ENCODE results near the gene FAM227B. TPM values are rescaled to one million over a fixed set of nuclear protein-coding genes. Genes with fewer than 3 reads are reported as not detected.

FAM227B gene
- total and polyA plus RNA-seq, 2 of the 13 experiments (the other 11 are each of a cell fraction or from before 2014, with no cell fraction given) = 1.9 to 2.6 TPM

DNA sequence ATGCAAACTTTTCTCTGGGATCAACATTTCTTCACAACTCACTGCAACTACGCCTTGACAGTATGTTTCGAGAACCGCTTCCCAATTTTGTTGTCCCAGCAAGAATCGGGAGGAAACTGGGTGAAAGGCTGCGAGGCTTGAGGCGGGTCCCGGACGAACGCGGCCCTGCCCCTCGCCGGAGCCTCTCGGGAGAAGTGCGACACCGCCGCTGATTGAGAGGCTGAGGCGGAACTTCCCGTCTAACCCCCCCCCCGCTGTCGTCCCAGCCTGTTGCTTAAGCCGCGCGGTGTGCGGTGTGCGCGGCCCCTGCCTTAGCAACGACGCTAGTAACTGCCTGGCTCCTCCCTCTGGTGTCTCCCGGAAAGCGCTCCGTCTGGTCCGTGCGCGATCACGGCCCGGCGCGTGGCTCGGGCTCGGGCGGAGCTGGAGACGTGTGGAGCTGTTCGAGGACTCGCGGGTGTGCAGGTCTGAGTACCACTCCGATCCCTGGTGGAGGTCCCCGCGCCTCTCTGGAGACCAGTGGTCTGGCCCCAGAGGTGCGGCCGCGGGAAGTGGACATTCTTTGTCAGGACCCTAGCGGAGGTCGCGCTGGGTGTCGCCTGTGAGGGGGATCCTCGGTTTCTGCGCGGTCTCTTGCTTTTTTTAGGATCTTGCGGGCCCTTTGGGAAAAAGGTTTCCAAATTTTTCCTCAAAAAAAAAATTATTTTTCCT lies at the start of gene FAM227B, which contains the start of gene DTWD1 (continued):
- TF ChIP-seq HOXA5 (CRISPR knock-in tag; IDR thresholded peaks at IDR 0.05) (peak; percentile 96), ZNF224 (CRISPR knock-in tag; IDR thresholded peaks at IDR 0.05) (peak; percentile 95; the same call in 1 of the 2 replicates), ZNF180 (CRISPR knock-in tag; IDR thresholded peaks at IDR 0.05; ENCODE audit: borderline replicate concordance, low read depth) (0 out of 2 replicates have a peak, but pooled peaks have one; percentile 63), IRF2 (CRISPR knock-in tag; IDR thresholded peaks at IDR 0.05) (peak; percentile 99), MAFG (CRISPR knock-in tag; IDR thresholded peaks at IDR 0.05) (no peak), PAWR (CRISPR knock-in tag; IDR thresholded peaks at IDR 0.05; ENCODE audit: borderline replicate concordance) (no peak), NFKB2 (CRISPR knock-in tag; IDR thresholded peaks at IDR 0.05; ENCODE audit: borderline replicate concordance) (peak; percentile 98), NRL (CRISPR knock-in tag; IDR thresholded peaks at IDR 0.05; ENCODE audit: borderline replicate concordance) (peak; percentile 99), ZNF652 (CRISPR knock-in tag; IDR thresholded peaks at IDR 0.05; ENCODE audit: borderline replicate concordance, low read depth) (peak; percentile 24; the same call in 1 of the 2 replicates), ZNF7 (CRISPR knock-in tag; IDR thresholded peaks at IDR 0.05) (peak; percentile 54; the same call in 1 of the 2 replicates), KLF12 (CRISPR knock-in tag; IDR thresholded peaks at IDR 0.05; ENCODE audit: borderline replicate concordance) (peak; percentile 96), ZNF891 (CRISPR knock-in tag; IDR thresholded peaks at IDR 0.05) (peak; percentile 99), ZNF264 (CRISPR knock-in tag; IDR thresholded peaks at IDR 0.05) (peak; percentile 98), HNRNPK (IDR thresholded peaks at IDR 0.05; ENCODE audit: low read depth, low read length, poor library complexity, severe bottlenecking) (peak; percentile 17), ETV5 (CRISPR knock-in tag; IDR thresholded peaks at IDR 0.05; ENCODE audit: borderline replicate concordance) (peak; percentile 73; the same call in 1 of the 2 replicates), DNMT1 (CRISPR knock-in tag; IDR thresholded peaks at IDR 0.05) (peak; percentile 89; the same call in 1 of the 2 replicates)
- TF ChIP-seq, protein P1, sequence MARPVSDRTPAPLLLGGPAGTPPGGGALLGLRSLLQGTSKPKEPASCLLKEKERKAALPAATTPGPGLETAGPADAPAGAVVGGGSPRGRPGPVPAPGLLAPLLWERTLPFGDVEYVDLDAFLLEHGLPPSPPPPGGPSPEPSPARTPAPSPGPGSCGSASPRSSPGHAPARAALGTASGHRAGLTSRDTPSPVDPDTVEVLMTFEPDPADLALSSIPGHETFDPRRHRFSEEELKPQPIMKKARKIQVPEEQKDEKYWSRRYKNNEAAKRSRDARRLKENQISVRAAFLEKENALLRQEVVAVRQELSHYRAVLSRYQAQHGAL (CRISPR knock-in tag; IDR thresholded peaks at IDR 0.05; ENCODE audit: not compliant biosample characterization) = peak; percentile 72
- TF ChIP-seq, protein P2, sequence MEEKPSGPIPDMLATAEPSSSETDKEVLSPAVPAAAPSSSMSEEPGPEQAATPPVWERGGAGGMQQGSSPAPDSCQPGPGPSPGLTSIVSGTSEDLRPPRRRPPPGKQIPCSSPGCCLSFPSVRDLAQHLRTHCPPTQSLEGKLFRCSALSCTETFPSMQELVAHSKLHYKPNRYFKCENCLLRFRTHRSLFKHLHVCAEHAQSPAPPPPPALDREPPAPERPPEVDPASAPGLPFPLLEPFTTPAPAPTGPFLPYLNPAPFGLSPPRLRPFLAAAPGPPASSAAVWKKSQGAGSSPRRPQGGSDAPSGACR (CRISPR knock-in tag; IDR thresholded peaks at IDR 0.05) = peak; percentile 54; the same call in 1 of the 2 replicates
- TF ChIP-seq, protein P3, sequence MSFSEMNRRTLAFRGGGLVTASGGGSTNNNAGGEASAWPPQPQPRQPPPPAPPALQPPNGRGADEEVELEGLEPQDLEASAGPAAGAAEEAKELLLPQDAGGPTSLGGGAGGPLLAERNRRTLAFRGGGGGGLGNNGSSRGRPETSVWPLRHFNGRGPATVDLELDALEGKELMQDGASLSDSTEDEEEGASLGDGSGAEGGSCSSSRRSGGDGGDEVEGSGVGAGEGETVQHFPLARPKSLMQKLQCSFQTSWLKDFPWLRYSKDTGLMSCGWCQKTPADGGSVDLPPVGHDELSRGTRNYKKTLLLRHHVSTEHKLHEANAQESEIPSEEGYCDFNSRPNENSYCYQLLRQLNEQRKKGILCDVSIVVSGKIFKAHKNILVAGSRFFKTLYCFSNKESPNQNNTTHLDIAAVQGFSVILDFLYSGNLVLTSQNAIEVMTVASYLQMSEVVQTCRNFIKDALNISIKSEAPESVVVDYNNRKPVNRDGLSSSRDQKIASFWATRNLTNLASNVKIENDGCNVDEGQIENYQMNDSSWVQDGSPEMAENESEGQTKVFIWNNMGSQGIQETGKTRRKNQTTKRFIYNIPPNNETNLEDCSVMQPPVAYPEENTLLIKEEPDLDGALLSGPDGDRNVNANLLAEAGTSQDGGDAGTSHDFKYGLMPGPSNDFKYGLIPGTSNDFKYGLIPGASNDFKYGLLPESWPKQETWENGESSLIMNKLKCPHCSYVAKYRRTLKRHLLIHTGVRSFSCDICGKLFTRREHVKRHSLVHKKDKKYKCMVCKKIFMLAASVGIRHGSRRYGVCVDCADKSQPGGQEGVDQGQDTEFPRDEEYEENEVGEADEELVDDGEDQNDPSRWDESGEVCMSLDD (CRISPR knock-in tag; IDR thresholded peaks at IDR 0.05; ENCODE audit: borderline replicate concordance) = peak; percentile 68; the same call in 1 of the 2 replicates
- TF ChIP-seq, protein P4, sequence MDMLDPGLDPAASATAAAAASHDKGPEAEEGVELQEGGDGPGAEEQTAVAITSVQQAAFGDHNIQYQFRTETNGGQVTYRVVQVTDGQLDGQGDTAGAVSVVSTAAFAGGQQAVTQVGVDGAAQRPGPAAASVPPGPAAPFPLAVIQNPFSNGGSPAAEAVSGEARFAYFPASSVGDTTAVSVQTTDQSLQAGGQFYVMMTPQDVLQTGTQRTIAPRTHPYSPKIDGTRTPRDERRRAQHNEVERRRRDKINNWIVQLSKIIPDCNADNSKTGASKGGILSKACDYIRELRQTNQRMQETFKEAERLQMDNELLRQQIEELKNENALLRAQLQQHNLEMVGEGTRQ (IDR thresholded peaks at IDR 0.05; ENCODE audit: low read depth, low read length) = no peak
- TF ChIP-seq, protein P4 (CRISPR knock-in tag; IDR thresholded peaks at IDR 0.05; ENCODE audit: borderline replicate concordance) = peak; percentile 31; the same call in 1 of the 2 replicates
- TF ChIP-seq, protein P5, sequence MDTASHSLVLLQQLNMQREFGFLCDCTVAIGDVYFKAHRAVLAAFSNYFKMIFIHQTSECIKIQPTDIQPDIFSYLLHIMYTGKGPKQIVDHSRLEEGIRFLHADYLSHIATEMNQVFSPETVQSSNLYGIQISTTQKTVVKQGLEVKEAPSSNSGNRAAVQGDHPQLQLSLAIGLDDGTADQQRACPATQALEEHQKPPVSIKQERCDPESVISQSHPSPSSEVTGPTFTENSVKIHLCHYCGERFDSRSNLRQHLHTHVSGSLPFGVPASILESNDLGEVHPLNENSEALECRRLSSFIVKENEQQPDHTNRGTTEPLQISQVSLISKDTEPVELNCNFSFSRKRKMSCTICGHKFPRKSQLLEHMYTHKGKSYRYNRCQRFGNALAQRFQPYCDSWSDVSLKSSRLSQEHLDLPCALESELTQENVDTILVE (CRISPR knock-in tag; IDR thresholded peaks at IDR 0.05) = peak; percentile 83; the same call in 1 of the 2 replicates

Data from HepG2 (cell line).